SK-N-SH (cell line): ENCODE data around the gene ZNF888.

Source experiments
- ELF1 ChIP-seq: IDR thresholded peaks from 2 replicates; pipeline ENCODE4 v1.4.0; 2012
- FOXM1 ChIP-seq: IDR thresholded peaks from 2 replicates; pipeline ENCODE4 v1.4.0; 2012; ENCODE audit warnings: low read depth, mild to moderate bottlenecking
- JUND ChIP-seq: IDR thresholded peaks from 2 replicates; pipeline ENCODE4 v1.4.0; 2012
- NFIC ChIP-seq: IDR thresholded peaks from 2 replicates; pipeline ENCODE4 v1.4.0; 2012; ENCODE audit warnings: borderline replicate concordance
- NRF1 ChIP-seq: IDR thresholded peaks from 2 replicates; pipeline ENCODE4 v1.6.1; 2012; ENCODE audit warnings: low read depth, mild to moderate bottlenecking, low read length
- POLR2AphosphoS5 ChIP-seq: IDR thresholded peaks from 2 replicates; pipeline ENCODE4 v1.6.1; 2012; ENCODE audit warnings: low read depth, low read length
- RAD21 ChIP-seq: IDR thresholded peaks from 2 replicates; pipeline ENCODE4 v1.6.1; 2012; ENCODE audit warnings: mild to moderate bottlenecking, low read length
- RCOR1 ChIP-seq: fragments of 150-350 bp; IDR thresholded peaks from 2 replicates; pipeline ENCODE4 v1.6.1; 2017; ENCODE audit warnings: antibody characterized with exemption, low read length
- TAF1 ChIP-seq: IDR thresholded peaks from 2 replicates; pipeline ENCODE4 v1.6.1; 2012; ENCODE audit warnings: low read depth, mild to moderate bottlenecking, low read length, moderate library complexity, borderline replicate concordance
- TF ChIP-seq, protein P1 (sequence below): IDR thresholded peaks from 2 replicates; pipeline ENCODE4 v1.4.0; 2012; ENCODE audit warnings: low read depth, borderline replicate concordance
- TF ChIP-seq, protein P2 (sequence below): fragments of 200-600 bp; sonication (generic); IDR thresholded peaks from 2 replicates; pipeline ENCODE4 v1.6.1; 2017; ENCODE audit warnings: antibody characterized with exemption, mild to moderate bottlenecking, moderate library complexity
- TF ChIP-seq, protein P3 (sequence below): fragments of 150-350 bp; IDR thresholded peaks from 2 replicates; pipeline ENCODE4 v1.6.1; 2016; ENCODE audit warnings: mild to moderate bottlenecking, low read depth, low read length
- TF ChIP-seq, protein P4 (sequence below): IDR thresholded peaks from 2 replicates; pipeline ENCODE4 v1.6.1; 2012; ENCODE audit warnings: mild to moderate bottlenecking, low read depth, low read length, moderate library complexity

DNA sequence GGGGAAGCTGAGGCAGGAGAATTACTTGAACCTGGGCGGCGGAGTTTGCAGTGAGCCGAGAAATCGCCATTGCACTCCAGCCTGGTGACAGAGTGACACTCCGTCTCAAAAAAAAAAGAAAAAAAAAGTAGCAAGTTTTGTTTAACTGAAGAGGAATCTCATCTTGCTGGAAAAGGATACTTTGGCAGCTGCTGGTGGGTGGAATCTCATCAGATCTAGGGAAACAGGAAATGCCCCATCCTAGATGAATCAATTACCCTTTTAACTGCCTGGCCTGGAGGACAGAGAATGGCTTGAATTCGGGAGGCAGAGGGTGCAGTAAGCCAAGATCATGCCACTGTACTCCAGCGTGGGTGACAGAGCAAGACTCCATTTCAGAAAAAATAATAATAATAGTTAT is 34.2 kb downstream of the ZNF888 start:
- TF ChIP-seq, protein P1, sequence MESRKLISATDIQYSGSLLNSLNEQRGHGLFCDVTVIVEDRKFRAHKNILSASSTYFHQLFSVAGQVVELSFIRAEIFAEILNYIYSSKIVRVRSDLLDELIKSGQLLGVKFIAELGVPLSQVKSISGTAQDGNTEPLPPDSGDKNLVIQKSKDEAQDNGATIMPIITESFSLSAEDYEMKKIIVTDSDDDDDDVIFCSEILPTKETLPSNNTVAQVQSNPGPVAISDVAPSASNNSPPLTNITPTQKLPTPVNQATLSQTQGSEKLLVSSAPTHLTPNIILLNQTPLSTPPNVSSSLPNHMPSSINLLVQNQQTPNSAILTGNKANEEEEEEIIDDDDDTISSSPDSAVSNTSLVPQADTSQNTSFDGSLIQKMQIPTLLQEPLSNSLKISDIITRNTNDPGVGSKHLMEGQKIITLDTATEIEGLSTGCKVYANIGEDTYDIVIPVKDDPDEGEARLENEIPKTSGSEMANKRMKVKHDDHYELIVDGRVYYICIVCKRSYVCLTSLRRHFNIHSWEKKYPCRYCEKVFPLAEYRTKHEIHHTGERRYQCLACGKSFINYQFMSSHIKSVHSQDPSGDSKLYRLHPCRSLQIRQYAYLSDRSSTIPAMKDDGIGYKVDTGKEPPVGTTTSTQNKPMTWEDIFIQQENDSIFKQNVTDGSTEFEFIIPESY: no peak
- TF ChIP-seq, protein P2, sequence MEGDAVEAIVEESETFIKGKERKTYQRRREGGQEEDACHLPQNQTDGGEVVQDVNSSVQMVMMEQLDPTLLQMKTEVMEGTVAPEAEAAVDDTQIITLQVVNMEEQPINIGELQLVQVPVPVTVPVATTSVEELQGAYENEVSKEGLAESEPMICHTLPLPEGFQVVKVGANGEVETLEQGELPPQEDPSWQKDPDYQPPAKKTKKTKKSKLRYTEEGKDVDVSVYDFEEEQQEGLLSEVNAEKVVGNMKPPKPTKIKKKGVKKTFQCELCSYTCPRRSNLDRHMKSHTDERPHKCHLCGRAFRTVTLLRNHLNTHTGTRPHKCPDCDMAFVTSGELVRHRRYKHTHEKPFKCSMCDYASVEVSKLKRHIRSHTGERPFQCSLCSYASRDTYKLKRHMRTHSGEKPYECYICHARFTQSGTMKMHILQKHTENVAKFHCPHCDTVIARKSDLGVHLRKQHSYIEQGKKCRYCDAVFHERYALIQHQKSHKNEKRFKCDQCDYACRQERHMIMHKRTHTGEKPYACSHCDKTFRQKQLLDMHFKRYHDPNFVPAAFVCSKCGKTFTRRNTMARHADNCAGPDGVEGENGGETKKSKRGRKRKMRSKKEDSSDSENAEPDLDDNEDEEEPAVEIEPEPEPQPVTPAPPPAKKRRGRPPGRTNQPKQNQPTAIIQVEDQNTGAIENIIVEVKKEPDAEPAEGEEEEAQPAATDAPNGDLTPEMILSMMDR: no peak
- no peak for TF ChIP-seq RAD21
- TF ChIP-seq ELF1: no peak
- TF ChIP-seq POLR2AphosphoS5: no peak
- no peak for TF ChIP-seq NRF1
- no peak for TF ChIP-seq JUND
- TF ChIP-seq NFIC: no peak
- no peak for TF ChIP-seq TAF1
- TF ChIP-seq, protein P3, sequence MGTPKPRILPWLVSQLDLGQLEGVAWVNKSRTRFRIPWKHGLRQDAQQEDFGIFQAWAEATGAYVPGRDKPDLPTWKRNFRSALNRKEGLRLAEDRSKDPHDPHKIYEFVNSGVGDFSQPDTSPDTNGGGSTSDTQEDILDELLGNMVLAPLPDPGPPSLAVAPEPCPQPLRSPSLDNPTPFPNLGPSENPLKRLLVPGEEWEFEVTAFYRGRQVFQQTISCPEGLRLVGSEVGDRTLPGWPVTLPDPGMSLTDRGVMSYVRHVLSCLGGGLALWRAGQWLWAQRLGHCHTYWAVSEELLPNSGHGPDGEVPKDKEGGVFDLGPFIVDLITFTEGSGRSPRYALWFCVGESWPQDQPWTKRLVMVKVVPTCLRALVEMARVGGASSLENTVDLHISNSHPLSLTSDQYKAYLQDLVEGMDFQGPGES: no peak
- no peak for TF ChIP-seq FOXM1
- TF ChIP-seq, protein P4, sequence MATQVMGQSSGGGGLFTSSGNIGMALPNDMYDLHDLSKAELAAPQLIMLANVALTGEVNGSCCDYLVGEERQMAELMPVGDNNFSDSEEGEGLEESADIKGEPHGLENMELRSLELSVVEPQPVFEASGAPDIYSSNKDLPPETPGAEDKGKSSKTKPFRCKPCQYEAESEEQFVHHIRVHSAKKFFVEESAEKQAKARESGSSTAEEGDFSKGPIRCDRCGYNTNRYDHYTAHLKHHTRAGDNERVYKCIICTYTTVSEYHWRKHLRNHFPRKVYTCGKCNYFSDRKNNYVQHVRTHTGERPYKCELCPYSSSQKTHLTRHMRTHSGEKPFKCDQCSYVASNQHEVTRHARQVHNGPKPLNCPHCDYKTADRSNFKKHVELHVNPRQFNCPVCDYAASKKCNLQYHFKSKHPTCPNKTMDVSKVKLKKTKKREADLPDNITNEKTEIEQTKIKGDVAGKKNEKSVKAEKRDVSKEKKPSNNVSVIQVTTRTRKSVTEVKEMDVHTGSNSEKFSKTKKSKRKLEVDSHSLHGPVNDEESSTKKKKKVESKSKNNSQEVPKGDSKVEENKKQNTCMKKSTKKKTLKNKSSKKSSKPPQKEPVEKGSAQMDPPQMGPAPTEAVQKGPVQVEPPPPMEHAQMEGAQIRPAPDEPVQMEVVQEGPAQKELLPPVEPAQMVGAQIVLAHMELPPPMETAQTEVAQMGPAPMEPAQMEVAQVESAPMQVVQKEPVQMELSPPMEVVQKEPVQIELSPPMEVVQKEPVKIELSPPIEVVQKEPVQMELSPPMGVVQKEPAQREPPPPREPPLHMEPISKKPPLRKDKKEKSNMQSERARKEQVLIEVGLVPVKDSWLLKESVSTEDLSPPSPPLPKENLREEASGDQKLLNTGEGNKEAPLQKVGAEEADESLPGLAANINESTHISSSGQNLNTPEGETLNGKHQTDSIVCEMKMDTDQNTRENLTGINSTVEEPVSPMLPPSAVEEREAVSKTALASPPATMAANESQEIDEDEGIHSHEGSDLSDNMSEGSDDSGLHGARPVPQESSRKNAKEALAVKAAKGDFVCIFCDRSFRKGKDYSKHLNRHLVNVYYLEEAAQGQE: no peak
- TF ChIP-seq RCOR1: no peak
